Activated T-helper 9 cell treated with anti-CD3 and anti-CD28 coated beads, Interleukin-2, amount 50 U/mL, for 16 hours (primary cell): ENCODE measurements around the gene KHNYN.

Experiments
- DNase-seq: peaks from one replicate; pipeline ENCODE4 v3.0.0-alpha.2; 2020; ENCODE audit warnings: low read depth

KHNYN gene

GRCh38 chr14:24401810-24402702, 27.7 kb upstream of the KHNYN start:
- no peak for DNase-seq

GRCh38 chr14:24403294-24403998, 26.3 kb upstream of the KHNYN start:
- DNase-seq = no peak

- DNase-seq = no peak
These were observed 24.9 kb upstream of the KHNYN start for GRCh38 chr14:24404814-24405213.

- DNase-seq = no peak
These were observed 23.3 kb upstream of the KHNYN start for GRCh38 chr14:24406416-24406815.

- DNase-seq = no peak
These were observed 22.0 kb upstream of the KHNYN start for GRCh38 chr14:24407608-24408325.

- no peak for DNase-seq
These were observed 21.0 kb upstream of the KHNYN start for GRCh38 chr14:24408764-24409163.

- DNase-seq = no peak
These were observed 20.6 kb upstream of the KHNYN start for GRCh38 chr14:24409192-24409591.

GRCh38 chr14:24409956-24410355, 19.8 kb upstream of the KHNYN start:
- no peak for DNase-seq

- DNase-seq = no peak
These were observed 18.0 kb upstream of the KHNYN start for GRCh38 chr14:24411443-24412389.

- no peak for DNase-seq
These were observed 15.7 kb upstream of the KHNYN start for GRCh38 chr14:24414077-24414476.

GRCh38 chr14:24414732-24415420, 14.9 kb upstream of the KHNYN start:
- DNase-seq = no peak

- DNase-seq = no peak
These were observed 14.1 kb upstream of the KHNYN start for GRCh38 chr14:24415421-24416253.

- no peak for DNase-seq
These were observed 13.4 kb upstream of the KHNYN start for GRCh38 chr14:24416254-24416931.

GRCh38 chr14:24416932-24417619, 12.7 kb upstream of the KHNYN start:
- no peak for DNase-seq

GRCh38 chr14:24417832-24418491, 11.8 kb upstream of the KHNYN start:
- DNase-seq = no peak

- no peak for DNase-seq
These were observed 11.3 kb upstream of the KHNYN start for GRCh38 chr14:24418492-24418873.

GRCh38 chr14:24422261-24422660, 7.5 kb upstream of the KHNYN start:
- DNase-seq = no peak
